Sigmoid colon (tissue), 4 donors: ENCODE data around the gene CSDE1.

Experiments used
- POLR2A ChIP-seq, 2 donors: fragments of 450-650 bp; IDR thresholded peaks; one replicate each; pipeline ENCODE4 v1.6.1; 2016; ENCODE audit warnings: antibody characterized with exemption in 2 of 2, mild to moderate bottlenecking in 2 of 2, moderate library complexity in 2 of 2
- POLR2AphosphoS5 ChIP-seq, 4 donors: sonication (generic); formaldehyde crosslinking; IDR thresholded peaks; one replicate each; pipeline ENCODE4 v1.6.1; 2017; ENCODE audit warnings: antibody characterized with exemption in 4 of 4
- TF ChIP-seq, protein P1 (sequence below), 4 experiments: fragments of 450-650 bp in 3 of 4; fragments of 200-600 bp in 1 of 4; IDR thresholded peaks; one replicate each; pipeline ENCODE4 v1.5.1; 2016 to 2019; ENCODE audit warnings: antibody characterized with exemption in 4 of 4, mild to moderate bottlenecking in 3 of 4, moderate library complexity in 2 of 4

DNA sequence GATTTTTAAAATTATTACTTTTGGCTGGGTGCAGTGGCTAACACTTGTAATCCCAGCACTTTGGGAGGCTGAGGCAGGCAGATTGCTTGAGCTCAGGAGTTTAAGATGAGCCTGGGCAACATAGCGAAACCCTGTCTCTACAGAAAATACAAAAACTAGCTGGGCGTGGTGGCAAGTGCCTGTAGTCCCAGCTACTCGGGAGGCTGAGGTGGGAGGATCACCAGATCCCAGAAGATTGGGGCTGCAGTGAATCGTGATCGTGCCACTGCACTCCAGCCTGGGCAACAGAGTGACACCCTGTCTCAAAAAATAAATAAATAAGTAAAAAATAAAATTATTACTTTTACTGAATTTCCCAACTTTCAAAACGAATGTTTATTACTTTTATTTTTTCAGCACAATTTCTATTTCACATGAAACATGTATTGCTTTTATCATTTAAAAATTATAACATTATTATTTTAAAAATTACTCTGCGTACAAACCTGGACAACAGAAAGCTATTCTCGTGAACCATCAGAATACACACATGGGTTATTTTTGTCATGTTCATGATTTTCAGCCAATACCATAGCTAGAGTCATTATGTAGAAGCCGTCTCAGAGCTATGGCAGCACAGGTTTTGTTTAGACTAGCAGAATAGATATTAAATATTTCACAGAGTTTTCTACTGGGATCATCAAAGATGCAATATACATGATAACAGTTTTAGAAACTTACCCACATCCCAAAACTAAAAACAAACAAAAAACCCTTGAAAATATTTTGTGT is 63.1 kb downstream of the CSDE1 start:
- TF ChIP-seq POLR2A (IDR thresholded peaks at IDR 0.05): no peak
- TF ChIP-seq POLR2AphosphoS5 (IDR thresholded peaks at IDR 0.05): no peak
- TF ChIP-seq, protein P1, sequence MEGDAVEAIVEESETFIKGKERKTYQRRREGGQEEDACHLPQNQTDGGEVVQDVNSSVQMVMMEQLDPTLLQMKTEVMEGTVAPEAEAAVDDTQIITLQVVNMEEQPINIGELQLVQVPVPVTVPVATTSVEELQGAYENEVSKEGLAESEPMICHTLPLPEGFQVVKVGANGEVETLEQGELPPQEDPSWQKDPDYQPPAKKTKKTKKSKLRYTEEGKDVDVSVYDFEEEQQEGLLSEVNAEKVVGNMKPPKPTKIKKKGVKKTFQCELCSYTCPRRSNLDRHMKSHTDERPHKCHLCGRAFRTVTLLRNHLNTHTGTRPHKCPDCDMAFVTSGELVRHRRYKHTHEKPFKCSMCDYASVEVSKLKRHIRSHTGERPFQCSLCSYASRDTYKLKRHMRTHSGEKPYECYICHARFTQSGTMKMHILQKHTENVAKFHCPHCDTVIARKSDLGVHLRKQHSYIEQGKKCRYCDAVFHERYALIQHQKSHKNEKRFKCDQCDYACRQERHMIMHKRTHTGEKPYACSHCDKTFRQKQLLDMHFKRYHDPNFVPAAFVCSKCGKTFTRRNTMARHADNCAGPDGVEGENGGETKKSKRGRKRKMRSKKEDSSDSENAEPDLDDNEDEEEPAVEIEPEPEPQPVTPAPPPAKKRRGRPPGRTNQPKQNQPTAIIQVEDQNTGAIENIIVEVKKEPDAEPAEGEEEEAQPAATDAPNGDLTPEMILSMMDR (IDR thresholded peaks at IDR 0.05): no peak
